H4 (cell line): ENCODE measurements around the gene ATXN1. TPM values are rescaled to one million over a fixed set of nuclear protein-coding genes. Genes with fewer than 3 reads are reported as not detected.

Experiments
- DNase-seq: peaks from one replicate; pipeline ENCODE4 v3.0.0-alpha.2; 2015; ENCODE audit warnings: low spot score
- total RNA-seq: library from RNA; depleted of rRNA; stranded (reverse); fragments of >200 nt; shearing (Covaris generic); gene quantifications from 2 replicates; pipeline ENCODE4 v1.2.3, GENCODE V29; 2014

The ATXN1 gene
- total RNA-seq, 1 experiment from 2014 or later: 18.9 TPM

GRCh38 chr6:16311763-16312162 lies 449.5 kb downstream of the ATXN1 start:
- DNase-seq: no peak

- no peak for DNase-seq
These were observed 454.9 kb downstream of the ATXN1 start for GRCh38 chr6:16306334-16306733.

- DNase-seq: no peak
These were observed 455.5 kb downstream of the ATXN1 start for GRCh38 chr6:16305788-16306187.

DNA sequence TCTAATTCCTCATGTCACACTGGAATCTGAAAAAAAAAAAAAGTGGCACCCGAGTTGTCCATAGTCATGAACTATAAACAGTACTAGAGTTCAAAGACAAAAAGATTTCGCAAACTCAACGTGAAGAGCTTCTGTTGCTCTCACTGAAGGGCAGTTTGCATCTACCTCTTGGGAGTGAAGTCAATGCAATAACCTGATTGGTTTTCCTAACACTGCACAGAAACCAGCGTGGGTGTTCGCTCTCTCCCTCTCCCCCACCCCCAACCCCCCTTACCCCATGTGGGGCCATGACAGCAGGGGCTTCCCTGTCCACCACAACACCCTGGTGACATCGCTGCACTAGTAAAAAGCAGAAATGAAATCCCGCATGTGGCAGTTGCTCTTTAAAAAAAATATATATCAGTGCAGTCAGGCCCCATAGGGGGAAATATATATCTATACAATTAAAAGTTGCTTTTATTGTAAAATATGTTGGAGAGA lies 456.0 kb downstream of the ATXN1 start:
- no peak for DNase-seq

DNA sequence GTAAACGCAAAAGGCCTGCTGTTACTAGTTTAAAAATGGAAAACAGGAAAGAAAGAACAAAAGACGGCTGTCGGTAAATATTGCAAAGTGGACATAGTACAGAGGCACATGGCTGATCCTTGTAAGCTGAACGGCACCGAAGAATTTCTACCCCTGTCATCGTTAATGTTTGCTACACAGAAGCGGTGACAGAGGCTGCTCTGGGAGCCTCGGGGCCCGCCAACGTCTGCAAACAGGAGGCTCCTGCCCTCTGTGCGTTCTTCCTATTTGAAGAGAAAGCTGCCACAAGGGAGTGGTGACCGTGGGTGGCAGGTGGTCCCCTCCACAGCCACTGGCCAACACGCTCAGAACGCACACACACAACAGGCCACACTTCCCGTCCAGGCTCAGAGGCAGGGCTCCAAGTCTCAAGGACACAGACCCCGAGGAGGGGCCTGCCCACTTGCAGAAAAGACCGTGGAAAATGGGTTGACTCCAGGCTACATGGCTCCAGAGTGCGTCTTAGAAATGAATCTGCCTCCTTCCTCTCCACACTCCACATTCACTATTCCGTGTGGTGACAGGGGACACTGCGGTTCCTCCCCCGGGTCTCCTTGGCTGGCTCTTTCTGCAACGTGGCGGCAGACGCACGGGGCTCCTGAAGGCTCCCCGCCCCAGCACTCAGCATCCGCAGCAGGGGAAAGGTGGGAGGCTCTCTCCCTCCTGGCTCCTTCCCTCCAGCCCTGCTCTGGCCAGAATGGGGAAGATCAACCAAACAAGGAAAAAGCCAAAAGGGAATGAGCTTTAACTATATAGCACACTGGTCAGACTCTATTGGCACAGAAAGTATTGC lies 458.3 kb downstream of the ATXN1 start:
- no peak for DNase-seq

DNA sequence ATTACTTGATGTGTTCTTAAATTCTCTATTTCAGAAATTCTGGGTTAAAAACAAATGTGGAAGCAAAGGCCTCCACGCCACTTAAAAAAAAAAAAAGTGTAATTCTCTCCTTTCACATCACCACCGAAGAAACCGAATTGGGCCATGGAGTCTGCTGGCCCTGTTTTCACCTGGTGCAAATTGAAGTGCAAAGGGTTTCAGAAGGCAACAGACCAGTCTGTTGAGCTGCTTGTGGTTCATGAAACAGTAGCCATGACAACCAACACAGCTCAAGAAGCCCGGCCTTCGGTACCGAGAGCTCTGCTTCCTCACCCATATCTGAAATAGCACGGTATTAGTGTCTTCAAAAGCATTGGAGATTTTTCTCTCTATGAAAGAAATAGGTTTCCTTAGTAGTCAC lies 459.7 kb downstream of the ATXN1 start:
- DNase-seq: no peak

DNA sequence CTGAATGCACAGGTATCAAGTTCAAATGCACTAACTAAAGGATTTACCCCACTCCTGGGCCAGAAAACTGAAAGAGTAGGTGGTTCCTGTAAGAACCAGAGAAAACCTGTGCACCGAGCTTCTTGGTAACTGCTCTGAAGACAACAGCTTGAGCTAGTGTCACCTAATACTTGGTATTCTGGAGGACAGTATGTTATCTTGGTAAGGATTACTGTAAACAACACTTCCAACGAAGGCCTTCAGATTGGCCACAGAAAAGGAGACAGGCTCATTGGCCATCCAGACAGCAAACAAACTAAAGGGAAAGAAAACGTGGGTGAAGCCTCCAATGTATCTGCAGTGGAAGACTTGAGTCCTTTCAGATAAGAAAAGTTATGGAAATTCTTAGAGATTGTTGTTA lies 461.4 kb downstream of the ATXN1 start:
- DNase-seq: no peak

DNA sequence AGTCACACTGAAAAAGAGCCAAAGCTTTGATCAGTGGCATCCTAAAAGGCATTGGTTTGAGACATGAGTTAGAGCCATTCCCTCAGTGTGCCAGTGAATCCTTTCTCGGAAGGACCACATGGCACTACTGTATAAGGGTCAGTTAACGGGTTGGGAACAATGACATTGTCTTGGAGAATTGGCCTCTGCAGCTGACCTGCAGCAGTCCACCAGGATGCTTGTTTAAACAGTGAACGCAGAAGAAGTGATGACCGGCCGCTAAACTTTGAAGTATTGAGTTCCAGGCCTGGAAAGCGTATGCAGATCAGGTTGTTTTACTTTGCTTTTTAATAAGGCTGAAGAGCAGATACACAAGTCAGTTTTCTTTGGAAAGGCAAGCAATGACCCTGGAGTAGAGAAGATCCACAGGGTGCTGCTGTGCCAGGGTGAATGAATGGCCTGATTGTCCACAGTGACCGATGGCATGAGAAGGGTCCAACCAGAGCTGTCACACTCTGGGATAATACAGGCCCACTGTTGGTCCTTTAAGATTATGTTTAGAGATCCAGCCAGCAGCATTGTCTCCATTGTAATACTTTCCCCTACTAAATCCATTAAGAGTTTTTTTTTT lies 465.1 kb downstream of the ATXN1 start:
- no peak for DNase-seq

GRCh38 chr6:16295471-16295870 lies 465.8 kb downstream of the ATXN1 start:
- no peak for DNase-seq

GRCh38 chr6:16295060-16295459 lies 466.2 kb downstream of the ATXN1 start:
- no peak for DNase-seq

- no peak for DNase-seq
These were observed 466.9 kb downstream of the ATXN1 start for GRCh38 chr6:16294371-16294770.

- no peak for DNase-seq
These were observed 468.3 kb downstream of the ATXN1 start for GRCh38 chr6:16292942-16293341.

DNA sequence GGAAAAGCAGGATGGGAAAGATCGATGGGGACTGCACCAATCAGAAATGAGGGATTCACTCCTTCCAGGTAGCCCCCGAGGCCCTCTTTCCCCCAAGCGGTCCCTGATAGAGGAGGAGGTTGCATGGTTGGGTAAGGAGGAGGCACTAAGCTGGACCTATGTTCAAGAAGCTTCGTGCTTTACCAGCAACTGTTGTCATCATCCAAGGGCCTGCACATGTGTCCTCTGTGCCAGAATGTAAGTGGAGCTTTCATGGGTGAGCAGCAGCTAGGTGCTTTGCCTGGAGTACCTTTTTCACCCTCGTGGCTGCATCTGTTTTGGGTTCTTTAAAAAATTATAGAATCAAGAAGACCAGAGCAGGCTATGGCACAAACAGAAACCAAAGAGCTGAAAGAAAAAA lies 468.8 kb downstream of the ATXN1 start:
- no peak for DNase-seq

- DNase-seq: no peak
These were observed 469.5 kb downstream of the ATXN1 start for GRCh38 chr6:16291739-16292138.

GRCh38 chr6:16288163-16288562 lies 473.1 kb downstream of the ATXN1 start:
- DNase-seq: no peak

DNA sequence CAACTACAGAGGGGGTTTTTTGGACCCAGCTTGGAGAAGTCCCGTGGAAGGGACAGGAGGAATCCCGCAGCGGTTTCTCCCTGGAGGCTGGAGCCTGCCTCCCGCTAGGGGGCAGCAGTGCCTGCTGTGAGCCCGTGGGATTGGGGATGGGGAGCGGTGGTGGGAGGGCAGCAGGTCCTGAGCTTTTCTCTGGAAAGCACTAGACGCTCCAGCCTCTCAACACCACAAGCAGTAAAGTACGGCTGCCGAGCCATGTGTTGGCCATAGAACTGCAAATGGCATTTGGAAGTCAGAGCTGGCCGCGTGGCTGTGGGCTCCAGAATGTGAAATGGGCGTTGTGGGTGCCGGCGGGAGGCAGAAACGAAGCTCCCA lies 475.1 kb downstream of the ATXN1 start:
- DNase-seq: peak; percentile 29

DNA sequence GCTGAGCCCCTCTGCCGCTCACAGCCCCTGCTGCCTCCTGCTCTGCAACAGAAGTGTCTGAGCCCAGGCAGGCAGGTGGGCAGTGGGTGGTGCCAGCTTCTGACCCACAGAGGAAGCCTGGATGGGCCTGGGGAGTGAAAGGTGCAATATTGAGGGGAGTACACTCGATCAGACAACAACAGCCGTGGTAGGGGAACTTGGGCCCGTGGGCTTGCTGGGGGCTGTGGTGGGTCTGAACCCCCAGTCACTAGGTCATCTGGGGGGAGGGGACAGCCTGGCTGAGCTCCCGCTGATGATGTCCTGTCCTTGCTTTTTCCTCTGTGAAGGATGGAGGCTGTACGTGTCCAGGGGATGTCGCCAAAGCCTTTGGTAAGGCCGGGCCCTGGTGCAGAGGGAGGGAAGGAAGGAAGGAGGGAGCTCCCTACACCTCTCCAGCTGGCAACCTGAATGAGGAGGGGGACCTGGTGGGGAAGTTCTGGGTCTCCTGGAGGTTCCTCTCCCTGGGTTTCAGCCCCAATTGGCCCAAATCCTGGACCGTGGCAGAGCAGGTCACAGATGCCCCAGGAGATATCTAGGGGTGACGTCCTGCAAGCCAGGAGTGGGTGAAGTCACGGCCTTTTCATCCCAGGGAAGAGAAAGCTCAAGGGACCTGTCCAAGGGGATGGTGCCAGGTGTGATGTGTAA lies 475.7 kb downstream of the ATXN1 start:
- DNase-seq: no peak

DNA sequence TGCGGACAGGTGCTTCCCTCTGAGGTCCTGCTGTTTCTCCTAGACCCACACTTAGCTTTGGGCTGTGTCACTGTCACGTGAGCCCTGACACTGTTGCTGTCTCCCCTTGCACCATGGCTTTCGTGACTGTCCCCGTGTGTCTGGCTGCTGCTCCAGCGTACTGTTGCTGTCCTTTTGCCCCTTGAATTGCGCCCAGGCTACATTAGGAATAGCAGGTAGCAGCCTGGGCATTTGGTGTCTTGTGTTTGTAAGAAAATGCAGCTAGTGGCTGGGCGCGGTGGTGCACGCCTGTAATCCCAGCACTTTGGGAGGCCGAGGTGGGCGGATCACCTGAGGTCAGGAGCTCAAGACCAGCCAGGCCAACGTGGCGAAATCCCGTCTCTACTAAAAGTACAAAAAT lies 476.8 kb downstream of the ATXN1 start:
- no peak for DNase-seq

DNA sequence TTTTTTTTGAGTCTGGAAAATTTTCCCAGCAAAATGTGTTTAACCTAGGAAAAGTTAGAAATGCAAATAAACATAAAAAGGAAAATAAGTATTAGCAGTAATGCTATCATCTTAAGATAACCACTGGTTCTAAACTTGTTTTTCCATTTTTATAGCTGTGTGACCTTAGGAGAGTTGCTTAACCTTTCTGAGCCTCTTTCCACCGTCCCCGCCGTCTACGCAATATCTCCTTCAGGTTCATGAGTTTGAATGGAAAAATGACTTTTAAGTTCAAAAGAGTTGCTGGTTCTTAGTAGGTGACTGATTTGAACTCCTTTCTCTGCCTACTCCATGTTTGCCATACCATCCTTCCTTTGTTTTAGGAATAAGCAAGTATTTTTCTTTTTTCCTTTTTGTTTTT lies 478.9 kb downstream of the ATXN1 start:
- no peak for DNase-seq

DNA sequence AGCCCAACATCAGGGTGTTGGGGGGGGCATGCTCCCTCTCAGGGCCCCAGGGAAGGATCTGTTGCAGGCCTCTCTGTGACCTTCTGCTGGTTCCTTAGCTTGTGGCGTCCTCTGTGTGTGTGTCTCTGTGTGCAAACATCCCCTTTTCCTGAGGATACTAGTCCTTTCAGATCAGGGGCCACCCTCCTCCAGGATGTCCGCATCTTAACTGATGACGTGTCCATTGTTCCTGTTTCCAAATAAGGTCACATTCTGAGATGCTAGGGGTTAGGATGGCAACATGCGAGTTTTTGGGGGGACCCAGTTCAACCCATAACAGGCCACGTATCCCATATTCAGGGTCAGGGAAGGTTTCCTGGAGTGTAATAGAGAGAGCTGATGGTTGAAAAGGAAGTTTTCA lies 482.0 kb downstream of the ATXN1 start:
- no peak for DNase-seq

DNA sequence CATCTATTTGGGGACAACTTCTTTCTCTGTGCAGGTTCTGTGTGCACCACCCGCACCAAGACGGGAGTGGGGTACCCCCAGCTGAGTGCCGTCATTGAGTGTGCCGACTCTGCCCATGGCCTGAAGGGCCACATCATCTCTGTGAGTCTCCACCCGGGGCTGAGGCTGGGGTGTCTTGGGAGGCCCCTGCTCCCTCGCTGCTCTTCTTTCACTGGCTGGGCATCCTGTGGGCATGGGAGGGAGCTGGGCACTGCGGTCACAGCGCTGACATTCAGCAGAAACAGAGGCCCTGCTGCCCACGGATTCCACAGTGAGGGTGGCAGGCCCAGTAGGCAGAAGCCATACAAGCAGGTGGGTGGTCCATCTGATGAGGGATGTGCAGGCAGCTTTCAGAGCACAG lies 482.5 kb downstream of the ATXN1 start:
- no peak for DNase-seq

DNA sequence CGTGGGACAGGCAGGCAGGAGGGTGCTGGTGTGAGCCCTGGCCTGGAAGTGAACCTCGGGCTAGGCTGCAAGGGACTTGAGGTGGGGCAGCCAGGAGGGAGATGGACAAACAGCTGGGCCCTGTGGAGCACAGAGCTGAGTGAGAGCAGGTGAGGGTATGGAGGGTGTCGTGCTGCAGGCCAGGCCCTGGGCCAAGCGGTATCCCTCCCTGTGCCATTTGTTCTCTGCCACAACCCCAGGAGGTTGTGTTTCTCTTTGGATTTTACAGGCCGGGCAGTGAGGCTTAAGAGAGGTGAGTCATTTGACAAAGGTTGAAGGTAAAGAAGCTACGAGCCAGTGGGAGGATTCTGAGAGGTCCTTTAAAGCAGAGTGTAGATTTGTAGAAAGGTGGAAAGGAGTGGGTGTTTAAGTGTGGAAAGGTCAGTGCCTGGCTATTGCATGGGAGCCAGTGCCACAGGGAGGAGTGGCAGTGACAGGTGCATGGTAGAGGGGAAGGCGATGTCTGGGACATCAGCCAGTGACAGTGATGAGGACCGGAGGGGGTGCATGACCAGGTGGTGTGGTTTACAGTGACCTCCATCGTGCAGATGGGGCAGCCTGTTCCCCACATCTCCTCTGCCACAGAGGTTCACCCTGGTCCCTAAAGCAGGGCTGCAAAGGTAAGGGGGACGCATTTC lies 483.1 kb downstream of the ATXN1 start:
- no peak for DNase-seq
